HG03175 (cell line): ENCODE measurements around the gene CUL5.
"Not testable (repeated sequence)": the region's sequence is repeated elsewhere in the genome, so short reads cannot be mapped to it uniquely, and the experiment has no call there.

Experiments
- ATAC-seq: cut with Tn5 transposase; IDR thresholded peaks from one replicate; pipeline ENCODE4 v1.9.1; 2021; ENCODE audit warnings: mild to moderate bottlenecking, moderate library complexity; ENCODE audit not compliant: unreplicated experiment

Gene CUL5

DNA sequence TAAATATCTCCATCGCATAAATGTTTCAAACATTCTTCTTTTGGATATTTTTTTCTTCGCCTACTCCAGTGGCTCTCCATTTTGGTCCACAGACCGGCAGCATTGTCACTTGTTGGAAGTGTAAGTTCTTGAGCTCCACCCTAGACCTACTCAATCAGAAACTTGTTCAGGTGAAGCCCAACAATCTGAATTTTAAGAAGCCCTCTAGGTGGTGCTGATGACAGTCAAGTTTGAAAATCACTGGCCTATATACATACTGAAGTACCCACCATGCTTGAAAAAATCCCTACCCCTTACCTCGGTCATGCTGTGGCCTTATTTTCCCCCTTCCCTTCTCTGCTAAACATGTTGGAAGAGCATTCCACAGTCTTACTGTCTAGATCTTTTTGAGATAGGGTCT is 102.4 kb downstream of the CUL5 start:
- no peak for ATAC-seq

DNA sequence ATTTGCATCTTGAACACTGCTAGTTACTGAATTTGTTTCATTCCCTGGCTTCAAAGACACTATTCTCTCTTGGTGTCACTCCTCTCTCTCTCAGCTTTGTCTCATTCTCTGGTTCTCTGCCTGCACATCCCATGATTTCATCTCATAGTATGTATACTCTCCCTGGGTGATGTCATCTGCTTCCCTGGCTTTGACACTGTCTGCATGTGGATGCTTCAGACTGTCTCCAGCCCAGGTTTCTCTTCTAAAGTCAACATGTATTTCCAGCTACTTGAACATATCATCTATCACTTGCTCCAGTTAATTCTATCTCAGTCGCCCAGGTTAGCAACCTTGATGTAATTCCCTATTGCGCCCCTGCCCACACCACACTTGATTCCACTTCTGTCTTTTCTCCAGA is 103.4 kb downstream of the CUL5 start:
- ATAC-seq: no peak

DNA sequence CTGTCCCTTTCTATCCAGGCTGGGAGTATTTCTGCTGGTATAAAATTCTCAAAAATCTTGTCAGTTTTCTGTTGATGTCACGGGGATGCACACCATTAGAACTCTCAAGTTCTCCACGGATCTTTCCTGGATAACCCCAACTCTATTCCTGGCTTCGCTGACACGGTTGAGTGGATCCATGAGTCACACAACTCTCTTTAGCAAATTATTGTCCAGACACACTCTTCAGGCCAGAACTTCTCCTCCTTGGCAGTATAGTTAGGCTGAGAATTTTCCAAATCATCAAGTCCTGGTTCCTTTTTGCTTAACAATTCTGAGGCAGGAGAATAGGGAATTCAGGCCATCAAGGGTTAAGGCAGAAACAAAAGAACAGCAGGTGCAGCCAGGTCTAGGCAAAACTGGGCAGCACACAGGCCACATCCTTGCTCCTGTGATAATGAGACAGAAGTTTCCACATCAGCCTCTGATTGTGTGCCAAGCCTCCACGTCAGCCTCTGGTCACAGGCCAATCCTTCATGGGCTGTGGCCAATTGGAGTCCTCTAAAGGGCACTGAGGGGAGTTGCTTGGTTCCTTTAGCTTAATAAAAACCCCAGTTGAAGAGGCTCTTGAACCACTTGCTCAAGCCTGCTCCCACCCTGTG is 106.9 kb downstream of the CUL5 start:
- no peak for ATAC-seq

DNA sequence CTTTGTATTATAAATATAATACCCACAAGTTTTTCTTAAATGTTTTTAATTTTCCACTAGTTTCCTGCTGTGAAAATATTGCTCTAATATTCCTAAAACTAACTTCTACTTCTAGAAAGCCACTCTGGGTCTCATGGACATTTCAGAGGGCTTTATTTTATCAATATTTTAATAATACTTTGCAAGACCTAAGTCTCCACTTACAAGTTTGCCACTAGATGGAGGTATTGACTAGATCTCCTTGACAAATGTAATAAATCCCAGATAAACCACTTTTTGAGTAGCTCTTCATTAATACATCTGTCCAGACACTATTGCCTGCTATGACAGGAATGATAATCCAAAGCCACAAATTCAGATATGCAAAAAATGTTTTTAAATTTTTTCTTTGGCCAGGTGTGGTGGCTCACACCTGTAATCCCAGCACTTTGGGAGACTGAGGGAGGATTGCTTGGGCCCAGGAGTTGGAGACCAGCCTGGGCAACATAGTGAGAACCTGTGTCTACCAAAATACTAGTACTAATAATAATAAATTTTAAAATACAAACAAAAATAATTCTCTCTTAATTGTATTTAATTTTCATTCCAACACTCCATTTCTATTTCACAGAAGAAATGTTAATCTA is 109.2 kb downstream of the CUL5 start:
- no peak for ATAC-seq

DNA sequence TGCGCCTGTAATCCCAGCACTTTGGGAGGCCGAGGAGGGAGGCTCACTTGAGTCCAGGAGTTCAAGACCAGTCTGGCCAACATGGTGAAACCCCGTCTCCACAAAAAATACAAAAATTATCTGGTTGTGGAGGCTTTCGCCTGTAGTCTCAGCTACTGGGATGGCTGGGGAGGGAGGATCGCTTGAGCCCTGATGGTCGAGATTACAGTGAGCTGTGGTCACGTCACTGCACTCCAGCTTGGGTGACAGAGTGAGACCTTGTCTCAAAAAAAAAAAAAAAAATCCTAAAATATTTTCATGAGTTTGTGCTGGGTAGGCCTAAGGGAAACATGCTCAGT is 112.2 kb downstream of the CUL5 start:
- ATAC-seq: not testable (repeated sequence)

DNA sequence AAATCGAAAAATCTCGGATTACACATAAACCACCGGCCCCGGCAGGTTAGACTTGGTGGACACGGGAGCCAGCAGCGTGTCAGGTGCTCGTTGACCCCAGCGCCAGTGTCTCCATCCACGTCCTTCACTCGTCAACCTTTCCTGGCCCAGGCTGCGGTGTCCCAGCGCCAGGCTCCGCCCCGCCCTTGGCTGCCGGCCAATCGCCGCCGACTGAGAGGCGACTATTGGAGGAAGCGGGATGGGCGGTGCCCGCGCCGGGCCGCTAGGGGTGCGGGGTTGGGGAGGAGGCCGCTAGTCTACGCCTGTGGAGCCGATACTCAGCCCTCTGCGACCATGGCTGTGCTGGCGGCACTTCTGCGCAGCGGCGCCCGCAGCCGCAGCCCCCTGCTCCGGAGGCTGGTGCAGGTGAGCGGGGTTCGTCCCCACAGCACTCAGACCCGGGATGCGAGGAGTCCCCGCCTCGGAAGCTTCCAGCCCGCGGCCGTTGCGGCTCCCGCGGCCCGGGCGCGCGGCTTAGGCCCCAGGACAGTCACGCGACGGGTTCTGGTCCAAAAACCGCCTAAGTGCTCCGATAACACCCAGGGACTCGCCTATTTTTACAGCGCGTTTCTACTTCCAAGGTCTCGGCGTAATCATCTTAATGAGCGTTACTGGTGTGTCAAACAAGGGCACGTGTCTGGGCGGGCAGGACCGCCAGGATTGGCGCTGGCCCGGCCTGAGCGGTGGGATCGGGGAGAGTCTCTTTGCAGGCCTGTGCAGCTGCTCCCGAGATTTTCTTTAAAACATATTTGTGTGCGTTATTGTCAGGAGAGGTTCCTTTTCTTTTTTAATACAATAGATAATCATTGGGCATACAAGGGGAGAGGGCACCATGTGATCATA is 112.8 kb downstream of the CUL5 start, which contains the start of gene ACAT1:
ACAT1 (plus strand) TSS at position 294 of the 882 bp plus-strand sequence; CDS start at position 334, 40 bp downstream.
- peak; percentile 98 for ATAC-seq

DNA sequence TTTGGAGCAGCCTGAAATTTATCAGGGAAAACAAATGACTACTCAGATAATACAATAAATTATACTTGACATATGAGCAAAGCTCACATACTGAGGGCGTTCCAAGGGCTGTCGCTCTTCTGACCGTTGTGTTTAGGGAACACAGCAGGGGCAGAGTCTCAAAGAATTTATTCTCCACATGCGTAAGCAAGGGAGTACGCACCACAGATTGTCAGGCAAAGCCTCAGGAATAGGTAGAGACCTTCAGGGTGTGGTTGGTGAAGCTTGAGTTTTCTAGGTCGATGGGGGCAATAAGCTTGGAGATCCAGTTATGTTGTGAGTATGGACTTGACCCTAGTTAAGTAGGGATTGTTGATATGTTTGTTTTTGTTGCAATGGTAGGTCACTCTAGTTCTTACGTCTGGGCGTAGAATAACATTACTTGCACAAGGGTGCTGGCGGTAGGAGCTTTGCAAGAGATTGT is 113.5 kb downstream of the CUL5 start:
- no peak for ATAC-seq

DNA sequence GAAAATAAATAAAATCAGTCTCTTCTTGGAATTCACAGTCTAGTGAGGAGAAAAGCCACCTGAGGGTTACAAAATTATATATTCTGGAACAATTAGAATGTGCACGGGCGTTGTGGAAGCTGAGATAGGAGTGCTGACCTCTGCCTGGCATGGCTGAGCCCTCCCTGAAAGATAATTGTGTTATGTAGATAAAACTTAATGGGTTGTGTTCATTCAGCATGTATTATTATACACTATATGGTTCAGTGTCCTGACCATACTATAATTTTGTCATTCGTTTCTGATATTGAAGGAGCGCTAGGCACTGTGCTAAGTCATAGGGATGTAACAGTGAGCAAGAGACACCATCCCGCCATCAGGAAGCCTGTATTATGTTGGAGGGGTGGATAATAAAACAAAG is 116.4 kb downstream of the CUL5 start:
- no peak for ATAC-seq

DNA sequence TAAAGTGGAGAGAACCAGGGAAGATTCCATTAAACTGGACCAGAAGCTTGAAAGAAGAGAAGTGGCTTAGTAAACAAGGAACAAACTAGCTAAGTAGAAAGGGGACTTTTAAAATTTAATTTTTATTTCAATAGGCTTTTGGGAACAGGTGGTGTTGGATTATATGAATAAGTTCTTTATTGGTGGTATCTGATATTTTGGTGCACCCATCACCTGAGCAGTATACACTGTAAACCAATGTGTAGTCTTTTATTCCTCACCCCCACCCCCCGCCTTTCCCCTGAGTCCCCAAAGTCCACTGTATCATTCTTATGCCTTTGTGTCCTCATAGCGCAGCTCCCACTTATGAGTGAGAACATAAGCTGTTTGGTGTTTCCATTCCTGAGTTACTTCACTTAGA is 120.1 kb downstream of the CUL5 start:
- ATAC-seq: no peak

DNA sequence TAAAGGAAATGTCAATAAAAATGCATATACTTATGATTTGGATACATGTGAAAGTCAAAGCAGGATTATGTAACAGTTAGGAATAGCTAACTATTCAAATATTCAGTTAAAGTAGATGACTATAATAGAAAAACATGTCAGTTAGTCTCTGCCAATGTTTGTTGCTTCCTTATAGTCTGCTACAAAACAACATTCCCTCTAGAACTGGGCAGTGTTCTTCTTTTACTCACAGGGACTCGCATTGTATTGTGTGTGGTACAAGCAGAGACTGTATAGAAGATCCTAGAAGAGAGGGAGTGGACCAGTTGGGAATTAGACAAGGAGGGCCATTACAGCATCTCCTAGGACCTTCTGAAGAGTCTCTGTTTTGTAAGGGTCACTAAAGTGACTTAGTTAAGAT is 123.3 kb downstream of the CUL5 start:
- no peak for ATAC-seq

DNA sequence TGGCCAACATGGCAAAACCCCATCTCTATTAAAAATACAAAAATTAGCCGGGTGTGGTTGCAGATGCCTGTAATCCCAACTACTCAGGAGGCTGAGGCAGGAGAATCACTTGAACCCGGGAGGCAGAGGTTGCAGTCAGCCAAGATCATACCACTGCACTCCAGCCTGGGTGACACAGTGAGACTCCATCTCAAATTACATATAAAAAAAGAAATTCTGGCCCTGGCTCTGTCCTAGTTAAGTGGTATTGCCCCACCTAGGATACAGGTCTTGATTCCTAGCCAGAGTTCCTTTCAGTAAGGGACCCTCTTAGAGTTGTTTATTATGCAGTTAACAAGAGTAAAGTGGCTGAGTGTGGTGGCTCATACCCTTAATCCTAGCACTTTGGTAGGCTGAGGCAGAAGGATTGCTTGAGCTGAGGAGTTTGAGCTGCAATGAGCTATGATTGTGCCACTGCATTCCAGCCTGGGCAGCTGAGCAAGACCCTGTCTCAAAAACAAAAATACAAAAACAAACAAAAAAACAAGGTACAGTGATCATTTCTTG is 124.4 kb downstream of the CUL5 start:
- ATAC-seq: not testable (repeated sequence)

DNA sequence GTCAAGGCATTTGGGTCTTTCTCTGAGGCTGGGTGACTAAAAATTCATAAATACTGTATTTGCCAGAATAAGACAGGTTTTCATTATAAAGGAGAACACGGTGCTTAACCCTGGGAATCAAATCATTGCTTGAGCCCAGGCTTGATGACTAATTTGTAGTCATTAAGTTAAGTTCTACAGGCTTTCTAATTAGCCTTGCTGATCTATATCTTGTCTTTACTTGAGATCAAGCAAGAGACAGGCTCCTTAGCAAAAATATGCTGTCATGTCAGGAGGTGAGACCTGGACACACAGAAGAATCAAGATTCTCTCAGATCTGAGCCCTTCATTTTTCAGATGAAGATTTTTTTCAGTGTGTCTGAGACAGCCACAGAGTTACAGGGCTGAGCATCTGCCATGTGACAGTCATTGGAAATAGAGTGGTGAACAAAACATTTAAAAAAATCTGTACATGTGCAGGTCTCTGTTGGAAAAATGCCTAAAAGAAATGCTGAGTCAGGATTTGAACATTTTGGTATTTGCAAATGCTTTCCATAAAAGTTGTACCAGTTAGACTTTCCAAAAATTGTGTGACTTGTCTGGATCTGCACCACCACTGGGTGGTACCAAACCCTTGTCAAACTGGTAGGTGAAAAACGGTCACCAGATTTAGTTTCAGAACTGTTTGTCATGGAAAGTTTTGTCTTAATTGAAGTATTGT is 127.3 kb downstream of the CUL5 start:
- ATAC-seq: peak; percentile 55

DNA sequence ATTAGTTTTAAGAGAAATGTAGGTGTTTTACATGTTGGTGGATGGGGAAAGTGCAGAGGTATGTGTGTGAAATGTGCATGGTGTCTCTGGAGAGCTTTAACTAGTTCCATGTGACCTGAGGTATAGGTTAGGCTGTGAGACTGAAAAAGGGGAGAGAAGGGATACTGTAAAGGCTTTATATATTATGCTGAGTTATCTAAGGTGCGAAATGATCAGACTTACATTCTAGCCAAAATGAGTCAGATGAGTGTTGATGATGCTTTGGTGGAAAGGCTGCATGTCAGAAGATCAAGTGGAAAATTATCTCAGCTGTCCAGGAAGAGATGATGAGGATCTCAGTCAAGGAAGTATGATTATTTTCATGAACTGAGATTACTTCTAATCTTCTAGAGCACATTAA is 128.5 kb downstream of the CUL5 start:
- ATAC-seq: no peak

DNA sequence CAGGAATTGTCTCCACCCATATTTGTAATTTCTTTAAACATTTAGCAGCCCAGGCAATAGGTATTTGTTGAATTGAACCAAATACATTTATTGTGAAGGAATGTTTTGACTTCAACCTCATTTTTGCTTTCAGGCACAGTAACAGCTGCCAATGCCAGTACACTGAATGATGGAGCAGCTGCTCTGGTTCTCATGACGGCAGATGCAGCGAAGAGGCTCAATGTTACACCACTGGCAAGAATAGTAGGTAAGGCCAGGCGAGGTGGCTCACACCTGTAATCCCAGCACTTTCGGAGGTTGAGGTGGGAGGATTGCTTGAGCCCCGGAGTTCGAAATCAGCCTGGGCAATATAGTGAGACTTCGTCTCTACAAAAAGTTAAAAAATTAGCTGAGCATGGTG is 133.6 kb downstream of the CUL5 start:
- no peak for ATAC-seq

DNA sequence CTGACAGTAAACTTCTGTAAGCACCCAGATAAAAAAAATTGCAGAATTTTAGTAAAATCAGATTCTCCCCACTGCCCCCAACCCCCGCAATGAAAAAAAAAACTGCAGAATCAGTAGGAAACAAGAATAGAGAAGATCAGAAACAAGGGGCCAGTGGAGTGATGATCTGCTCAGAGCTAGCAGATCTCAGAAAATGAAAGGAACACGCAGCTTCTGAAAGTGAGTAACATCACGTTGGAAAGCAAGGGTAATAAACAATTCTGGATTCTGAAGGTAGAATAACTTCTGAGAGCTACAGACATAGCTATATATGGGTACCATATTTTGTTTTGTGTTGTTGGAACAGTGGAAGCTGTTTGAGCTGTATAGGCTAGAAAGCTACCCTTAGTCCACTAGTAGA is 135.9 kb downstream of the CUL5 start:
- ATAC-seq: no peak

DNA sequence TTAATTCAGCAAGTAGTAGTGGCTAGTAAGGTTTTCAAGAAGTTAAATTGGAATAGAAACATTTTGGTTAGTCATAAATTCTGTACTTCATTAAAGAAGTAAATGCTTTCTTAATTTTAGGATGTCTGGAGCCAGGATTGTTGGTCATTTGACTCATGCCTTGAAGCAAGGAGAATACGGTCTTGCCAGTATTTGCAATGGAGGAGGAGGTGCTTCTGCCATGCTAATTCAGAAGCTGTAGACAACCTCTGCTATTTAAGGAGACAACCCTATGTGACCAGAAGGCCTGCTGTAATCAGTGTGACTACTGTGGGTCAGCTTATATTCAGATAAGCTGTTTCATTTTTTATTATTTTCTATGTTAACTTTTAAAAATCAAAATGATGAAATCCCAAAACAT is 138.5 kb downstream of the CUL5 start:
- no peak for ATAC-seq

DNA sequence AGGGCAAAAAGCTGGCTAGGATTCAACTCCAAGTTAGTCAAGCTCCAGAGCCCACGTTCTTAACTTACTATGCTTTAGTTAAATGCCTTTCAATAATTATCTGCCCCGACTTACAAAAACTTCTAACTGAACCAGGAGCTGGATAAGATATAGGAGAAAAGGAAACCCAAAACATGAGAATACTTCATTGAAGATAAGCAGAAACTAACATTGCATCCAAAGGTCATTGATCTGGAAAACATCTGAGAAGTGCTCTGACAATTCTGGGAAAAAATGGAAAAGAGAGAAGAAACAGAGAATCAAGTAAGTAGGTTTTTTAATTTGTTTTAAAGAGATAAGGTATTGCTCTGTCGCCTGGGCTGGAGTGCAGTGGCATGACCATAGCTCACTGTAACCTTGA is 139.9 kb downstream of the CUL5 start:
- ATAC-seq: no peak

DNA sequence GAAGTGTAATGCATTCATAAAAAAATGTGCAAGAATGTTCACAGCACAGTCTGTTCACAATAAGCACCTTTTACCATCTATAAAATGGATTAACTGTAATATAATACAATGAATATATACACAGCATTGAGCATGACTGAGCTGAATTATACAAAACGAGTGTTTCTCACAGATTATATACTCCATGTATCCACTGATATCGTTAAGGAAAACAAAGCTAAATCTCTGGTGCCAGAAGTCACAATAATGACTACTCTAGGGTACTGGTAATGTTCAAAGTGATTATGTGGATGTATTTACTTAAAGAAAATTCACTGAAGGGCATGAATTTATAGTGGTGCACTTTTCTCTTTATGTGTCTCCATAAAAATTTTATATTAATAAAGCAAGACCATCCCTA is 145.9 kb downstream of the CUL5 start:
- no peak for ATAC-seq
